Vagina (tissue), 2 donors: ENCODE data around the gene ANXA2R.

ENCODE experiments used
- CTCF ChIP-seq, 3 experiments: fragments of 450-650 bp in 2 of 3; fragments of 200-600 bp in 1 of 3; sonication (generic) in 1 of 3; IDR thresholded peaks; one replicate each; pipeline ENCODE4 v1.5.1; 2017 to 2019; ENCODE audit warnings: antibody characterized with exemption in 3 of 3, mild to moderate bottlenecking in 2 of 3, moderate library complexity in 2 of 3
- POLR2A ChIP-seq, 2 donors: fragments of 450-650 bp; IDR thresholded peaks; one replicate each; pipeline ENCODE4 v1.6.1; 2017; ENCODE audit warnings: antibody characterized with exemption in 2 of 2, mild to moderate bottlenecking in 2 of 2, moderate library complexity in 2 of 2
- POLR2AphosphoS5 ChIP-seq, 2 donors: sonication (generic); formaldehyde crosslinking; IDR thresholded peaks; one replicate each; pipeline ENCODE4 v1.9.0; 2017; ENCODE audit warnings: antibody characterized with exemption in 2 of 2, mild to moderate bottlenecking in 2 of 2, low read depth in 1 of 2; ENCODE audit not compliant: insufficient read depth in 1 of 2

DNA sequence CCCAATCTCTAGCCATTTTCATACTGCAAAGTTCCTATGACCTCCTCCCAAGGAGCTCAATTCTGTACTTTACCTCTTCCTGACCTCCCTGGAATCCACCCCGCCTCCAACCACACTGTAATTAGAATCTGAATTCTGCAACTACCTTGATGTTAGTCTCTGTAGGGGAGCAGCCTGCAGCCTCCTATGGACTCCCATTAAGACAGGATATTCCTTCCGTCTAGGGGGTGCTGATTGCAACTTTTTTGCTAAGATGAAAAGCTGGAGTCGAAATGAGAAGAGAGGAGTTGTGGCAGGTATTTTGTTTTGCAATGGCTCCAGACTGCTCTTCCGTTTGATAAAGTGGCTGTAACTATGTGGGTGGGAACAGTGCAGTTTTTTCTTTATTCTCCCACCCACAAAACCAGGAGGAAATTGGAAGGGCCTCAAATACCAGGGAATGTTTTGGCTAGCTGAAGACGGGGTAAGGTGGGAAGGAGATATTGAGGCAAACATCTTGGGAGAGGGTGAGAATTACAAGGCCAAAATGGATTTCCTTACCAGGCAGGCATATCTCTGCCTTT, 23.8 kb downstream of the ANXA2R start:
- TF ChIP-seq POLR2A (IDR thresholded peaks at IDR 0.05) (no peak), CTCF (IDR thresholded peaks at IDR 0.05) (no peak), POLR2AphosphoS5 (IDR thresholded peaks at IDR 0.05; ENCODE audit: insufficient read depth in 1 of 2, low read depth in 1 of 2) (no peak)
